Erythroblast (primary cell): ENCODE results near the gene ARAP2.

ENCODE experiments used
- GATA1 ChIP-seq: IDR thresholded peaks from 2 replicates; pipeline ENCODE4 v1.6.1; 2011; ENCODE audit warnings: low read depth, mild to moderate bottlenecking, control low read depth, low read length, moderate library complexity
- POLR2A ChIP-seq: IDR thresholded peaks from 2 replicates; pipeline ENCODE4 v1.6.1; 2011; ENCODE audit warnings: mild to moderate bottlenecking, low read length

DNA sequence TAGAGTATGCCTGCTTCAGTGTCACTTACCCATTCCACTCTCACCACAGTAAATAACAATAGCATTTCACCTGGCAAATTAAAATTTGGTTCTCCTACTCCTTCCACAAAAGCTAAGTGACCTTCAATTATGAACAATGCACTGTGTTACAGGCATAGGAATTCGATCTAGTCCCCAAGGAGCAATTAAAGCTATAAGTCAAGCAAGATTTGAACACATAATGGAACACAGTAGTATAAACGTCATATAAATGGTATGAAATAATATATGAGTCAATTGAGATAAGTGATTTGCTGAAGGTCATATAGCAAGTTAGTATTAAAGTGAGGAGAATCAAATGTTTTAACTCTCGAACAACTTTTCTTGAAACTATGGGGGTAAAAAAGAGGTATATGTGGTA is 65.8 kb downstream of the ARAP2 start:
- no peak for TF ChIP-seq GATA1
- no peak for TF ChIP-seq POLR2A
